Mononuclear cell (primary cell): ENCODE measurements around the gene EPB41L2. TPM values are rescaled to one million over a fixed set of nuclear protein-coding genes. Genes with fewer than 3 reads are reported as not detected.
"Not testable (repeated sequence)": the region's sequence is repeated elsewhere in the genome, so short reads cannot be mapped to it uniquely, and the experiment has no call there.

ENCODE experiments used
- H3K27me3 ChIP-seq: 2 replicates; pipeline ENCODE4 v1.6.0; 2011; ENCODE audit warnings: low read length, control low read depth; ENCODE audit not compliant: insufficient read depth
- H3K4me1 ChIP-seq: 2 replicates; pipeline ENCODE4 v1.5.1; 2011; ENCODE audit warnings: mild to moderate bottlenecking, low read length, control low read depth; ENCODE audit not compliant: insufficient read depth
- H3K4me3 ChIP-seq: 2 replicates; pipeline ENCODE4 v1.5.1; 2011; ENCODE audit warnings: mild to moderate bottlenecking, low read length, moderate library complexity
- H3K9me3 ChIP-seq: 2 replicates; pipeline ENCODE4 v1.5.1; 2011; ENCODE audit warnings: low read depth, mild to moderate bottlenecking, control low read depth, low read length
- total RNA-seq: library from RNA; depleted of rRNA; stranded (reverse); fragments of >200 nt; gene quantifications from one replicate; pipeline ENCODE4 v1.2.3, GENCODE V29; 2012

EPB41L2 gene
- total RNA-seq, 1 donor: 11.2 TPM

GRCh38 chr6:131007964-131008363, 55.1 kb downstream of the EPB41L2 start:
- not testable (repeated sequence) for H3K27me3 ChIP-seq, H3K9me3 ChIP-seq, H3K4me1 ChIP-seq, H3K4me3 ChIP-seq

GRCh38 chr6:131007286-131007685, 55.8 kb downstream of the EPB41L2 start:
- Histone ChIP-seq H3K9me3 (no peaks in the 10 kb centered on the region), H3K4me1 (no peaks in the 10 kb centered on the region), H3K27me3 (no peaks in the 10 kb centered on the region), H3K4me3 (no peak overlapping the region)

- Histone ChIP-seq H3K9me3 (no peaks in the 10 kb centered on the region), H3K4me3 (no peak overlapping the region), H3K4me1 (no peaks in the 10 kb centered on the region), H3K27me3 (no peaks in the 10 kb centered on the region)
Observed at GRCh38 chr6:131005439-131006016, 57.5 kb downstream of the EPB41L2 start.

- no peaks in the 10 kb centered on the region for H3K27me3 ChIP-seq
- no peaks in the 10 kb centered on the region for H3K9me3 ChIP-seq
- no peaks in the 10 kb centered on the region for H3K4me1 ChIP-seq
- no peak overlapping the region for H3K4me3 ChIP-seq
Observed at GRCh38 chr6:131004936-131005335, 58.1 kb downstream of the EPB41L2 start.

- Histone ChIP-seq H3K4me3 (no peak overlapping the region), H3K9me3 (no peaks in the 10 kb centered on the region), H3K27me3 (no peaks in the 10 kb centered on the region), H3K4me1 (no peaks in the 10 kb centered on the region)
Observed at GRCh38 chr6:131004387-131004755, 58.7 kb downstream of the EPB41L2 start.

- Histone ChIP-seq H3K4me3 (no peak overlapping the region), H3K27me3 (no peaks in the 10 kb centered on the region), H3K4me1 (no peaks in the 10 kb centered on the region), H3K9me3 (no peaks in the 10 kb centered on the region)
Observed at GRCh38 chr6:131003488-131004386, 59.3 kb downstream of the EPB41L2 start.

- Histone ChIP-seq H3K4me3 (no peak overlapping the region), H3K4me1 (no peaks in the 10 kb centered on the region), H3K9me3 (no peaks in the 10 kb centered on the region), H3K27me3 (no peaks in the 10 kb centered on the region)
Observed at GRCh38 chr6:131002661-131002980, 60.4 kb downstream of the EPB41L2 start.

- no peak overlapping the region for H3K4me3 ChIP-seq
- no peaks in the 10 kb centered on the region for H3K27me3 ChIP-seq
- H3K9me3 ChIP-seq: no peaks in the 10 kb centered on the region
- no peaks in the 10 kb centered on the region for H3K4me1 ChIP-seq
Observed at GRCh38 chr6:131001945-131002660, 60.9 kb downstream of the EPB41L2 start.

- no peaks in the 10 kb centered on the region for H3K9me3 ChIP-seq
- no peaks in the 10 kb centered on the region for H3K27me3 ChIP-seq
- H3K4me1 ChIP-seq: no peaks in the 10 kb centered on the region
- H3K4me3 ChIP-seq: no peak overlapping the region
Observed at GRCh38 chr6:131001111-131001736, 61.8 kb downstream of the EPB41L2 start.

- no peak overlapping the region for H3K4me3 ChIP-seq
- no peaks in the 10 kb centered on the region for H3K4me1 ChIP-seq
- H3K9me3 ChIP-seq: no peaks in the 10 kb centered on the region
- H3K27me3 ChIP-seq: no peaks in the 10 kb centered on the region
Observed at GRCh38 chr6:131000544-131000943, 62.5 kb downstream of the EPB41L2 start.

GRCh38 chr6:130997061-130997753, 65.8 kb downstream of the EPB41L2 start:
- Histone ChIP-seq H3K9me3 (no peaks in the 10 kb centered on the region), H3K27me3 (no peaks in the 10 kb centered on the region), H3K4me1 (no peaks in the 10 kb centered on the region), H3K4me3 (no peak overlapping the region)

- H3K27me3 ChIP-seq: no peaks in the 10 kb centered on the region
- no peak overlapping the region for H3K4me3 ChIP-seq
- no peaks in the 10 kb centered on the region for H3K9me3 ChIP-seq
- no peaks in the 10 kb centered on the region for H3K4me1 ChIP-seq
Observed at GRCh38 chr6:130996635-130997034, 66.4 kb downstream of the EPB41L2 start.

- H3K9me3 ChIP-seq: no peaks in the 10 kb centered on the region
- H3K4me3 ChIP-seq: no peak overlapping the region
- no peaks in the 10 kb centered on the region for H3K27me3 ChIP-seq
- no peaks in the 10 kb centered on the region for H3K4me1 ChIP-seq
Observed at GRCh38 chr6:130995783-130996447, 67.1 kb downstream of the EPB41L2 start.

GRCh38 chr6:130994319-130995097, 68.5 kb downstream of the EPB41L2 start:
- Histone ChIP-seq H3K4me3 (no peak overlapping the region), H3K4me1 (no peaks in the 10 kb centered on the region), H3K27me3 (no peaks in the 10 kb centered on the region), H3K9me3 (no peaks in the 10 kb centered on the region)
